Amniotic epithelial cell (primary cell): ENCODE results near the gene RAB44.

Experiments used
- DNase-seq: peaks from one replicate; pipeline ENCODE4 v3.0.0-alpha.2; 2010; ENCODE audit warnings: low read depth

The RAB44 gene

DNA sequence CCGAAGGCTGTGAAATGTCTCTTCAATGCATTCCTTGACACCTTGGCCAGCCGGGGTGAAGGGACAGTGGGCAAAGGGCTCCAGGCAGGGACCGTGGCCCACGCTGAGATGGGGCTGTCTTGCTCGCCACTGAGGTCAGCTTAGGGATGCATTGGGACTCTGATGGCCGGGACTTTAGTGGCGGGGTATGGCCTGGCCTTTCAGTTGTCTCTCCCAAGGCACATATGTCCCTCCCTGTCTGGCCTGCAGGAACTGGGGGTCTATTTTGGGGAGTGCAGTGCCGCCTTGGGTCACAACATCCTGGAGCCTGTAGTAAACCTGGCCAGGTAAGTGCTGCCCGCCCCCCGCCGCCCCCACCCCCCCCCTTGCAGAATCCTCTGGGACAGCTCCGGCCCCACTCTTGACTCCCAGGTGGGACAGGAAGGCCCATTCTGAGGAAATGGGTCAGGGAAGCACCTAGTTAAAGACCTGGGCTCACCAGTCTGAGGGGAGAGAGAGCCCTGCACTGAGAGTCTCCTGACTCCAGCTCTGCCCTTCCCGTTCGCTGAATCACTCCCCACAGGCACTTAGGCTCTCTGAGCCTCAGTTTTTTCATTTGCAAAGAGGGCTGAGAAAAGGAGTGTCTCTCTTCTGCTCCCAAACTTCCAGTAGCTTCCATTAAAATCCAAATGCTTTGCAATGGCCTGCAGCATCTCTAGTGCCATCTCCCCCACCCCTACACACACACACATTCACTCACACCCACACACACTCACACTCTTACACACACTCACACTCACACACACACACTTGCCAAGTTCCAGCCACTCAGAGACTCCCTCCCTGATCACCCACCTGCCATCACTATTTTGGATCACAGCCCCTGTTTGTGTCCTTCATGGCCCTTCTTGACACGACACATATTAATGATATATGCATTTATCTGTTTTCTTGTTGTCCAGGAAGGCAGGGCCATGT lies 33.1 kb downstream of the RAB44 start:
- DNase-seq: no peak

DNA sequence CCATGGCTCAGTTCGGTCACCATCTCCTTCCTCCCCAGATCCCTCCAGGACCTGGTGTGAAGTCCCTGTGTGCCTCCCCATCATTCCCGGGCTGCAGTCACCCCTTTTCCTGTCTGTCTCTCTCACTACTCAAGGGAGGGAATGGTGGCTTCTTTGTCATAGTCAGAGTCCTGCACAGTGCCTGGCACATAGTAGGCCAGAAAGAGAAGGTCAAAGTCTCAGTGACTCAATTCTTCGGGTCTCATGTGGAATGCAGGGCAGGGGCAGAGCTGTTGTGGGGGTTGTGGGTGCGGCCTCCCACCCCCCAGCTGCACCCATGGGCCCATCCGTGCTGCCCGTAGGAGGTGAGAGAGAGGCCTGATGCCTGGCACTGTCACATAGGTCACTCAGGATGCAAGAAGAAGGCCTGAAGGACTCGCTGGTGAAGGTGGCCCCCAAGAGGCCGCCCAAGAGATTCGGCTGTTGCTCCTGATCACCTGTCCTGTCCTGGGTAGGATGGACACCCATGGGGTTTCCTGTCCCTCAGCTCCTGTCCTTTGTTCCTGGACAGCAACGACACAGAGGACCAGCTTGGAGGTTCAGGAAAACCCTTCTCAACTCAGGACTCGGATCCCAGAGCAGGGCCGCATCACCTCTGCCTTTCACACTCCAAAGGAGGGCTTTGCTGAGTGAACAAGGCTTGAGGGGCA lies 34.1 kb downstream of the RAB44 start:
- no peak for DNase-seq

DNA sequence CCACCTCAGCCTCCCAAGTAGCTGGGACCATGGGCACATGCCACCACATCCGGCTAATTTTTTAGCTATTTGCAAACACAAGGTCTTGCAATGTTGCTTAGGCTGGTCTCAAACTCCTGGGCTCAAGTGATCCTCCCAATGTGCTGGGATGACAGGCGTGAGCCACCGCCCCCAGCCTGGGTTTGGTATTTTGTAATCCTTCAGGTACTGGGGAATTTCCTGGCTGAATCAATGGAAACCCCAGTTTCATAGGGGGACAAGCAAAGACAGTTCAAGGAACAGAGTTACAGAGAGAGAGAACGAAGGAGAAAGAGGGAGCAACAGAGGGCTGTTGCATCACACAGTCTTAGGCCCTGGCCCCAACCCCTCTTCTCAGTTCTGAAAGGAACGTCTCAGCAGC lies 35.7 kb downstream of the RAB44 start:
- no peak for DNase-seq

DNA sequence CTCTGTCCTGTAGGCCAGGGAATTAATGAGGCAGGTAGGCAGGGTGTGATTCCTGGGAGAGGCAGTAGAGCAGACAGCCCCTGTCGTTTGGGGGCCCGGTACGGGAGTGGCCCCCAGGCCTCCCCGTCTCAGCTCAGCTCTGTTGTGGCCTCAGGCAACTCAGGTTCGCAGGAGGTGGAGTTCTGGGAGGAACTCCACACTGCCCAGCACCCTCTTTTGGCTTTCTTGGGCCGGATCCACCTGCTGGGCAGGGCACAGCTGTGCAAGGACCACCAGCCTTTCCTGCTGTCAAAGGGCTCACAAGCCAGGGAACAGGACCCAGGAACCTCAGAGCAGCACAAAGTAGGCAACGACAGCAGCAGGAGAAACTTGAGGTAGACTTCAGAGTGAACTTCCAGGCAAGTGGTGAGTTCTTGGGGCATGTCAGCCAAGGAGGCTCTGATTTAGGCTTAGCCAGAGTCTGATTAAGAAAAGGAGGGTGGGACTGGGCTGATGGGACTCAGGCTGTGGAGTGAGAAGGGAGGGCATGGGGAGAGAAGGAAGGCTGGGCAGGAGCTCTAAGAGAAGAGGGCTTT lies 36.9 kb downstream of the RAB44 start:
- DNase-seq: no peak

DNA sequence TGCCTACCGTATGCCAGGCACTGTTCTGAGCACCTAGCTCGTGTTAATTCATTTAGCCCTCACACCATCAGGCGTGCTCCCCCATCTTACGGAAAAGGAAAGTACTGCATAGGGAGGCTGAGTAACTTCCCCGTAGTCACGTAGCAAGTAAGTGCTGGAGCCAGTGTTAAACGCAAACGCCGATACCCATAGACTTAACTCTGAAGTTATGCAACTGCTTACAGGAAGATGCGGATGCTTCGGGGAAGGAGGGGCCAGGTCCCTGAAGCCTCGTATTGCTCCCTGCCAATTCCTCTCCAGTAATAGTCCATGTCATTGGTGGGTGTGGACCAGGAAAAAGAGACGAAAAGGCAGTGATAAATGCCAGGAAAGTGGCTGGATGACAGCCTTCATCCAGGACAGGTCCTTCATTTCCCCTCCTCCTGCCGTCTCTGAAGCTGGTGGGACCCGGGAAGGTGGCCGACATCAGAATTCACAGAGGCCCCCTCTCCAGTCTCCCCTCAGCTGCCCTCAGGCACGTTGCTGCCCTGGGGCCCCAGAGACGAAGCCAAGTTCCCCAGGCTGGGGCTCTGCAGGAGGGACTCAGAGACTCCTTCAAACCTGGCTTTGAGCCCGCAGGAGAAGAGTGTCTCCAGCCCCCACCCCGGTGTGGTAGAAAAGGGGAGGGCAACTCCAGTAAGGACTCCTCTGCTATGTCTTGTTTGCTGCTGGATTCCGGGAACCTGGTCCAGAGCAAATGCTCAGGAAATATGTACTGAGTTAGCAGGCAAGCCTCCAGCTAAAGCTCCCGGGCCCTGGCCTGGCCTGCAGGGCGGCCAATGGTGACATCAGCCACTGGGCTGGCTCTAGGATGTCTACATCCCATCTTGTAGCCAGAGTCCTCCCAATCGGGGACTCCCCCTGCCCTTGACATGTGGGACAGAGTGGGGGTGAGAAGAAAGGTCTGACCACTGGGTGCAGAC lies 37.8 kb downstream of the RAB44 start:
- DNase-seq: peak; percentile 84

DNA sequence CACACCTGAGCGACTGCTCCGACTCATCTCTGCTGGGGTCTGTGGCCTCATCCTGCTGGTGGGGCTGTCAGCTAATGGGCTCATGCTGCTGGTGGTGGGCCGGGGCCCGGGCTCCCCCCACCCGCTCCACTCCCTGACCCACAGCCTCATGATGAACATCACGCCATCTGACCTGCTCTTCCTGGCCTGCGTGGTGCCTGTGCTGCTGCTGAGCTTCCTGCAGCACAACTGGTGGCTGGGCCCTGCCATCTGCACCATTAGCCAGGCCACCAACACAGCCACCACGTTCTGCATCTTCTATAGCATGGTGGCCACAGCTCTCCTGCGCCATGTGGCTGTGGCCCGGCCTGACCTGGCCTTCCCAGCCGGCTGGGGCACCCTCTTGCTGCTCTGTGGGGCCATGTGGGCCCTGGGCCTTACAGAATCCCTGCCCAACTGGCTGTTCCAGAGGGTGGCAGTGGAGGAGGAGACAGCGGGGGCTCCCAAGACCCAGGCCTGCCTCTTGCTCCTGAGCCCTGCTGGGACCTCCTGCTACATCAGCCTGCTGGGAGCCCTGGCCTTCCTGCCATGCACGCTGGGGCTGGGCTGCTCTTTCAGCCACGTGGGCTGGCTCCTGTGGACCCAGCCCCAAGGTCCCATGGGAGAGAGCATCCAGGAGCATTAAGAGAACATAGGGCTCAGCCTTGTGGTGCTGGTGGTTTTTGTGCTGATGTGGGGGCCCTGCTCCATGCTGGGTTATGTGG lies 39.6 kb downstream of the RAB44 start:
- no peak for DNase-seq

DNA sequence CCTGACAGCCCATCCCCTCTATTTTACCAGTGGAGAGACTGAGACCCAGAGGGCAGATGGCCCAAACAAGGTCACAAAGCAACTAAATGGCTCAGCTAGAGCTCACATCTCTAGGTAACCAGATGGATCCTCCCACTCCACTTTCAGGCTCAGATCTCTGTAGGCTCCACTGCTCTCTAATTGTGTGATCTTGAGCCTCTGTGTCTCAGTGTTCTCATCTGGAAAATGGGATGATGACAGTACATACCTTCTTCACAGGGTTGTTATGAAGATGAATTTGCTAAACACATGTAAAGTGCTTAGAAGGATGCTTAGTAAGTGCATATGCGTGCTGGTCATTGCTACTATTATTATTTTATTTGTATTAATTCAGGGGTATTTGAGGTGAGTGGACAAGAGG lies 40.5 kb downstream of the RAB44 start:
- DNase-seq: no peak

DNA sequence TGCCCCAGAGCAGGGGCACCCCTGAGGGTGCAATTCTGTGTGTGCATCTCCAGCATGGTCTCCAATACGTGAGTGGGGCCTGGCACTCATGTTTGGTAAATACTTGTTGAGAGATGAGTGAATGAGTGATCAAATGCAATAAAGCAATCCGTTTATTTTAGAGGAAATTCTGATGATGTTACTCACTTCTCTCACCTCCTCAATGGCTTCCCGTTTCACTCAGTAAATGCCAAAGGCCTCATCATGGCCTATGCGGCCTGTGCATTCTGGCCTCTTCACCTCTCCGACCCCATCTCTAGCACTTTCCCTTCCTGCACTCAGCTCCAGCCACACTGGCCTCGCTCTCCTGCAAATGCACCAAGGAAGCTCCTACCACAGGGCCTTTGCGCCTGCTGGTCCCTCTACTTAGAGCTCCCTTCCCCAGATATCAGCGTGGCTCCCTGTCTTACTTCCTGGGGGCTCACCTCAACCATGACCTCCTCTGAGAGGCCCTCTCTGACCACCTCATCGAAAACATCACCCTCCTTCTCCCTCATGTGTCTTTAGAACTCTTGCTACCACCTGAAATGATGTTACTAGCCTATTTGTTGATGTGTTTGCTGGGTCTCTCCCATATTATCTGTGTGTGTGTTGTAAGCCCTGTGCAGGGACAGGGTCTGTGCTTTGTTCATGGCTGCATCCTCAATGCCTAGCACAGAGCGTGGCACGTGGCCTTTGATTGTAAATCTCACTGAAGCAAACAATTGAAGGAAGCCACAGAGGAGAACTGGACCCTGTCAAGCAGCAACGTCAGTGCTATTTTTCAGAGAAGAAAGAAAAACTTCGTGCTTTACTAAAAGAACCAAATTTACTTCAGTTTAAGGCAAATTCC lies 42.6 kb downstream of the RAB44 start:
- DNase-seq: no peak

DNA sequence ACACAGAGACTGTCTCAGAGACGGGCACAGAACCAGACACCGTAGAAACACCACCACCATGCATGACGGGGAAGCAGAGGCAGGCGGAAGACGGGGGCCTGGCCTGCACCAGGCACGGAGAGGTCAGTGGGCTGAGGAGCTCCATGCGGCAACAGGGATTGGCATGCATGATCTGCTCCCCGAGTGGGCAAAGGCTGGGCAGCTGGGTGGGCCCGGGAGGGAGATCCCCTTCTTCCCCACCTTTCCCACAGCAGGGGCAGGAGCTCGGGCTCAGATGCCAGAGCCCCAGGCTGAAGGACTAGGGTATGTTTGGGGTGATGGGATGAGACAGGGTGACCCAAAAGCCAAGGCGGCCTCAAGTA lies 43.2 kb downstream of the RAB44 start:
- no peak for DNase-seq

DNA sequence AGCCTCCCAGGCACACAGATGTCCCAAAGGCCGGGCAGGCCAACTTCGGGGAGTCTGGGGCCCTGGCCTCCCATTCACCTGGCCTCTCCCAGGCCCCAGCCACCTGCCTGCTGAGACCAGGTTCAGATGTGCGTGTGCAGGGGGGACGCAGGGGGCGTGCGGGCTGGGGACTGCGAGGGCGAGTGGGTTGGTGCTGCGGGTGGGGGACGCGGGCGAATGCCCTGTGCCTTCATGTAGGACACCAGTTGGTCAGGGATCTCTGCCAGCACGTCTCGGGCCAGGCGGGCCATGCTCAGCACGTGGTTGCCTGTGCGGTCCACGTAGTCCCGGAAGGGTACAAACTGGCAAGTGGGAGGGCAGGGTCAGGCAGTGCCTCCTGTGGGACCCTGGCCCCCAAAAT lies 44.5 kb downstream of the RAB44 start:
- DNase-seq: no peak

DNA sequence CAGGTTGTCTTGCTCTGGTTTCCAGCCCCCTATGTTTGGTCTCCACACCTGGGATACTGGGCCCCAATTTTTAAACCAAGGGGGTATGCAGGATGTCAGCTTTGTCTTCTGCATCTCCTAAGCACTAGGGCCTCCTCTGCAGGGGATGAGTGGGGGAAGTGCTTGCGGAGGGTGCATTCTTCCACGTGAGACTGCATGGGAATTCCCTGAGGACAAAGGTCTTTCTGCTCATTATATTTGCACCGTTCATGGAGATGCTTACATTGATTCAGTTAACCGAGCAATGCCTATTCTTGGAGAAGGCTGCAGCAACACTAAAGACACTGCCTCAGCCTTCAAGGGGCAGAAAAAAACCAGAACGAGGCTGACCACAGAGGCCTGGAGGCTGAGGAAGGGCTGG lies 45.4 kb downstream of the RAB44 start:
- DNase-seq: no peak

DNA sequence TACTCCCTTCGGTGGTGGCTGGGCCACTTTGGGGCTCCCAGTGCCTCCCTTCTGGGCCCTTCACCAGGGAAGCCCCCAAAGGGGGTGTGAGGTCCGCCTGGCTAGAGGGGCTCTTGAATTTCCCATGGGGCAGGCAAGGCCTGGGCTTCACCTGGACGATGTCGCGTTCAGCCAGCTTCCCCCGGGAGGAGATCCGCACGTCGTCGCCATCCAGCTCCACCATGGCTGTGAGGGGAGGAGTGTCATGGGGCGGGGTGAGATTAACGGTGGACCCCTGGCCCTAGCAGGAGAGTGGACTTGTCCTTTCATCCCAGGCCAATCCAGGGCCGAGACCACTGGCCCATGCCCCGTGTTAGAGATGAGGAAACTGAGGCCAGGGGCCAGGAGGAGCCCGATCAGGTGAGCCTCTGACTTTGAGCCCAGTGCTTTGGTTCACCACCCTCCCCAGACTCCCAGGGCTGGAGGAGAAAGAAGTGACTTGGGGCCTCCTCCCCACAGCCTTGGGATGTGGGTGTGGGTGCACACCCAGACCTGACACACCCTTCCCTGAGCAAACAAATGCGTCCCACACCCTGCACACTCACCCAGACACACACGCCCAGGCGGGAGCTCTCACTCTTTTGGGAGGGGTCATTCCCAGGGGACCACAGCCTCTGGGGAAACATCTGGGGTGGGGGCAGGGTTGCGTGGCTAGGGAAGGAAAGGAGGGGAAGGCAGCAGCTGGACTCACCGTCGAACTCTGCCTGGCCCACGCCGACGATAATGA lies 46.1 kb downstream of the RAB44 start:
- DNase-seq: no peak

DNA sequence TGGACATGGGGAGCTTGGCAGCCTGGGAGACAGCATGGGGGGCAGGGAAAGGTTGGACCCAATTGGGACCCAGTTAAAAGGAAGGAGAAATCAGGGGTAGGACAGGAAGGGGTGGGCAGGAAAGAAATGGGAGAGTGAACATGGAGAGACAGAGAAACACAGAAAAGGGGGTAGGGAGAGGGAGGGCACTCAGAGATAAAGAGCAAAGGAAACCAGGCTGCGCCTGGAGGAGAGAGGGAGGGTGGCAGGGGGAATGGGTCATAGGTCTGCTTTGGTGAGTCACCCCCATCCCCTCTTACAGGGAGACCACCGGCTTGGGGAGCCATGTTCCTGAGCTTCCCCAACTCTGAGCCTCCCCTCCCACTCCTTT lies 46.7 kb downstream of the RAB44 start:
- no peak for DNase-seq

DNA sequence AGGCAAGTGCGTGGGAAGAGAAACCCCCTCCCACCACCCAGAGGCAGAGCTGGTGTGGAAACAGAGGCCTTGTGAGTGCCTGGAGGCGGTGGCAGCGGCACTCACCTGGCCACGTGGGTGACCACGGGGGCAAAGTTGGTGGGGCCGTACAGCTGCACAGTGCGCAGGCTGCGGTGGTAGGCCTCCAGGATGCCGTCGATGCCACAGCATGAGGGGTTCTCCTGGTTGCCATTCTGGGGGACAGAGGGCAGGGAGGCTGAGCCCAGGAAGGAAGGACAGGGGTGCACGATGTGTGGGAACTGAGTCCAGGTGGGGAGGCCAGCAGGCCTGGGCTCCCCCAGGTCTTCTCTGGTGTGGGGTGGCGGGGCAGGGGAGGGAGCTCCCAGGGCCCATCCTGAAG lies 47.7 kb downstream of the RAB44 start:
- DNase-seq: no peak

DNA sequence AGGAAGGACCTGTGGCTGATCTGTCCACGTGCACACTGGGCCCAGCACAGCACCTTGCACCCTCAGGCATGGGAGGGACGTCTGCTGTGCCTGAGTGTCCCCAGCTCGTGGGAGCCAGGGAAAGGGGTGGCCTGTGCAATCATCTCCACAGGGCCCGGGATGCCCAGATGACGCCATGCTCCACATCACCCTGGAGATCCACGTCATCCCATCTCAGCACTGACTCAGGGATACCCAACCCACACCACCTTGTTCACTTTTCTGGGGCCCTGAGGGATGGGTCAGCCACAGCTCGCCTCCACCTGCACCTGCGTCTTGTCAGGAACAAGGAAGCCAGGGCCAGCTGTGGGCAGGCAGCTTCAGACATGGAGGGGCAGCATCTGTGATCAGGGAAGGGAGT lies 48.2 kb downstream of the RAB44 start:
- no peak for DNase-seq

DNA sequence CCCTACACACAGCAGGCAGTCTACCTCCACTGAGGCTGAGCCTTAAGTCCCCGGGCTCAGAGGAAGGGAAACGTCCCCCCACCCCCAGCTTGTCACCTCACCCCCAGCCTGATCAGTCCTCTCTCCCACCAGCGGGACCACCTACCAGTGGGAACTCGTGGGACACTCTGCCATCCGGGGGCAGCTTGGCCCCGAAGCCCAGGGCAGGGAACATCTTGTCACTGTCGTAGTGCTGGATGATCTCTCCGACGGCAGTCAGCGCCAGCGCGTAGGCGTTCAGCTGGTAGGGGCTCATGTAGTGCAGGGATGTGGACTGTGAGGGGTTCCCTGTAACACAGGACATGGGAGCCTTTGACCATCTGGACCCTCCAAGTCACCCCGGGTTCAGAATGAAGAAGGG lies 48.6 kb downstream of the RAB44 start:
- DNase-seq: no peak

DNA sequence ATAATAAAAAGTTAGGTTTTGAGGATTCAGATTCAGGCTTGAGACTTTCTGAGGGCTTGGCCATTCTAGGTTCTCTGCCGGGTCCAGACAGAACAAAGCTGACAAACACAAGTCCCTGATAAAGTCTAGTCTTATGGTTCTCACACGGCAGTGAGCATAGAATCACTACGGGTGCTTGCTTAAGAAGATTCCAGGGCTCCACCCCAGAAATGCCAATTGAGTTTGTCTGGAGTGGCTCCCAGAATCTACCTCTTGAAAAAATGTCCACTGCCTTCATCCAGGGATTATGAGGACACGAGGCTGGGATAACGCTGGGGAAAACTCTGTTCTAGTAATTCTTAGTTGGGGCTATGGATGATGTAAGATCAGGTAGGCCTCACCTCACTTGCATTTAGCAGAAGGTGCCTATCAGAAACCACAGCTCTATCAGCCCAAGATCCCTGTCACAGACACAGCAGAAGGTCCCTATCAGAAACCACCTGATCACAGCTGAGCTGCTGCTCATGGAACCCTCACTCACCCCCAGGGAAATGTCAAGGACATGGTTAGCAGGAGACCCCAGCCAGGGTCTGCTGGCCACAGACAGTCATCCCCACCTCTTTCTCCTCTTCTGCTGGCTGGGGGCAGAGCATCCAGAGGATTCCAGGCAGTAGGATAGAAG lies 52.3 kb downstream of the RAB44 start:
- DNase-seq: no peak

DNA sequence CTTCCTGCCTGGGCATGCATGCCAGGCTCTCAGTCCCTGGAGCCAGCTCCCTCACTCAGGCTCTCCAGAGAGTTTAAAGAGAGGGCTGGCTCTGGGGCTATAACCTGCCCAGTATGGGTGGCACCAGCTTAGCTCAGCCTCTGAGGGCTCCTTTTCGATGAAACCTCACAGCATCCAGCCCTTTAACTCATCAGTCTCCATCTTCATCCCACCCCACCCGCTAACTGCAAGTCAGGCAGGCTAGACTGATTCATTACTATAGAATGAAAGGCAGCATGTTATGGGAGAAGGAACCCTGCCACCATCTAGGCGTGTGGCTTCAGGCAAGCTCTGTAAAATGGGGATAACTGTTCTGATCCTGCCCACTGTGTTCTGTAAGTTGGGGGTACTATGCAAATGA lies 53.5 kb downstream of the RAB44 start:
- no peak for DNase-seq

DNA sequence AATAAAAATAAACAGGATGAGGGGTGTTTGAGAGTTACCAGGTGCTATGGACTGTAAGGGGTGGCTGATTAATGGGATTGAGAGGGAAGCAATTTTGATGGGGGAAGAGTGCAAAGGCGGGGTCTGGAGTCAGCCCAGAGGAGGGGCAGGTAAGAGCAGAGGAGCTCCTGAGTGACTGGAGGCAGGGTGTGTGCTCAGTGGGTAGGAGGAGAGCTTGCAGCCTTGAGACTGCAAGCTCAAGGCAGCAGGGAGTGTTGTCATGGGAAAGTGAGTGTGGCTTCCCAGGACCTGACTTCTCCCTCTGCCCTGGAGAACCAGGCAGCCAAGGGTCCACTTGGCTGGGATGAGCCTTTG lies 54.2 kb downstream of the RAB44 start:
- DNase-seq: no peak
